GM18507 (cell line): Measurements from ENCODE around the gene TLR9.
"Not testable (repeated sequence)": the region's sequence is repeated elsewhere in the genome, so short reads cannot be mapped to it uniquely, and the experiment has no call there.

Experiments
- DNase-seq: peaks from one replicate; pipeline ENCODE4 v3.0.0; 2011; ENCODE audit warnings: low read depth; ENCODE audit not compliant: insufficient read length; ENCODE audit errors: extremely low spot score
- FAIRE-seq: peaks from 2 replicates; lab custom pipeline; 2011; peaks lifted over from hg19 to GRCh38; lab: Jason Lieb, UNC

Gene TLR9

DNA sequence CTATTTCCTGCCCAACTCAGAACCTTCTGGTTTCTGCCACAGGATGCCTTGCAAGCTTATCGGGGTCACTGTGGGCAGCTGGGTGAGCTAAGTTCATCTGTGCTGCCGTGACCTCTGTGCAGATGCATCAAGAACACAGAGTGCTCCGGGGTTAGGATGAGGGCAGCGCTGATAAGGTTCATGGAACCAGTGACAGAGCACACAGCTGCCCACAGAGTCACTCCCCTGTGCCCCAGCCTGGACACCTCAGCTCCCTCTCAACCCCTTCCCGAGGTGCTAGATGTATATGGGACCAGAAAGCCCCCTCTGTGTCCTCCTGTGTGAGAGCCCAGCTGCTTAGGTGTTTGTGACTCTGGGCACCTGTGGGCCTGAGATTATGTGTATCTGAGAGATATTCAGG is 43.2 kb downstream of the TLR9 start:
- DNase-seq (no peak), FAIRE-seq (no peak)

DNA sequence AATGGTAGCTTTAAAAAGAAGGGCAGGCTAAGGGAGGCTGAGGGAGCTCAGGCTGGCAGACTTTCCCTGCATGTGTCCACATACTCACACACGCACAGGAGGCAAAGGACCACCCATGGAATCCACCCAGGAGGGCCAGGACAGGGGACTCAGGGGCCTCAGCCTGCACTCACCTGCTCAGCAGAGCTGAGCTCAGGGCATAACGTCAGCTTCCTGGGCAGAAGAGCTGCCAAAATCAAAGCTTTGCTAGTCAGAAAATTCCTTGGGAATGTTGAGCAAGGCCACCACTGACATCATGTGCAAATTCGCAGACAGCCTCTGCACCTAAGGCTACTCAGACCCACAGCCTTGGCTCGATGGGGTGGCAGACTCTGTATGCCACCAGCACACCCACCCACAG is 43.9 kb downstream of the TLR9 start:
- FAIRE-seq = no peak
- no peak for DNase-seq

DNA sequence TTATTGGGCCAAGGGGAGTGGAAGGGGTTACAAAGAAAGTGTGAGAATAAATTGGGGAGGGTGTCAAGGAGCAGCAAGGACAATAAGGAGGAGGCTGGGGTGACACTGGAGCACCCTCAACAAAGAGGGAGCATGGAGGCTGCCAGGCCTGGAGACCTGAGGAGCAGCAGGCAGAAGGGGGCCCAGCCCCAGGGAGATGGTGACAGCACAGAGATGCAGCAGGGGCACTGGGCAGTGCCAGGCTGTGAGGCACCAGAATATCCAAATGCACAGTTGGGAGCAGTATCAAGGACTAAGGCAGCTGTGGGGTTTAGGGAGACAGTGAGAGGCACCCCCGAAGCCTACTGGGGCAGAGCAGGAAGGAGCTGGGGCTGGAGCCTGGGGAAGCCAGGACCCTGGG is 46.9 kb downstream of the TLR9 start:
- no peak for FAIRE-seq
- no peak for DNase-seq

DNA sequence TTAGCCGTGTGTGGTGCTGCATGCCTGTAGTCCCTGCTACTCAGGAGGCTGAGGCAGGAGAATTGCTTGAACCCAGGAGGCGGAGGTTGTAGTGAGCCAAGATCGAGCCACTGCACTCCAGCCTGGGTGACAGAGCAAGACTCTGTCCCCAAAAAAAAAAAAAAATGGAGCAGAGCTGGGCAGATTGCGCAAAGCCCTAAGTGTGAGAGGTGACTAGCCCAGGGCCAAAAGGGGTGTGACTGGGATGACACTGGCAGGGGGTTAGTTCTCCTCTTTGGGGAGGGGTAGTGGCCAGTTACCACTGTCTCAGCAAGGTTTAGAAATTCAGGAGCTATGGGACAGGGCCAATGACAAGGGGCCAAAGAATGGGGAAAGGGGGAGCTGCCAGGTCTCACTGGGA is 47.3 kb downstream of the TLR9 start:
- not testable (repeated sequence) for FAIRE-seq, DNase-seq

DNA sequence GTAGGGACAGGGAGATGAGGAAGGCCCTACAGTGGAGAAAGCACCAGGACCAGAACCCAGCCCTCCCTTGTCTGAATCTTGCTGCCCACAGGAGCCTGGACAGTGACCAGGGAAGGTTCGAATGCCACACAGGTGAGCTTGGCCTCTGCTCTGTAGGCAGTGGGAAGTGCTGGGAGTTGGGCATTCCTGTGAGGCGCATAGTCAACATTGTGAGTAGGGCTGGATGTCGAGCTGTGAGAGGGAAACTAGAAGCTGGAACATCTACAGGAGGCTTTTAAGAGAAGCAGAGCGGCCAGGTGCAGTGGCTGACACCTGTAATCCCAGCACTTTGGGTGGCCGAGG is 47.8 kb downstream of the TLR9 start:
- DNase-seq (no peak), FAIRE-seq (no peak)

DNA sequence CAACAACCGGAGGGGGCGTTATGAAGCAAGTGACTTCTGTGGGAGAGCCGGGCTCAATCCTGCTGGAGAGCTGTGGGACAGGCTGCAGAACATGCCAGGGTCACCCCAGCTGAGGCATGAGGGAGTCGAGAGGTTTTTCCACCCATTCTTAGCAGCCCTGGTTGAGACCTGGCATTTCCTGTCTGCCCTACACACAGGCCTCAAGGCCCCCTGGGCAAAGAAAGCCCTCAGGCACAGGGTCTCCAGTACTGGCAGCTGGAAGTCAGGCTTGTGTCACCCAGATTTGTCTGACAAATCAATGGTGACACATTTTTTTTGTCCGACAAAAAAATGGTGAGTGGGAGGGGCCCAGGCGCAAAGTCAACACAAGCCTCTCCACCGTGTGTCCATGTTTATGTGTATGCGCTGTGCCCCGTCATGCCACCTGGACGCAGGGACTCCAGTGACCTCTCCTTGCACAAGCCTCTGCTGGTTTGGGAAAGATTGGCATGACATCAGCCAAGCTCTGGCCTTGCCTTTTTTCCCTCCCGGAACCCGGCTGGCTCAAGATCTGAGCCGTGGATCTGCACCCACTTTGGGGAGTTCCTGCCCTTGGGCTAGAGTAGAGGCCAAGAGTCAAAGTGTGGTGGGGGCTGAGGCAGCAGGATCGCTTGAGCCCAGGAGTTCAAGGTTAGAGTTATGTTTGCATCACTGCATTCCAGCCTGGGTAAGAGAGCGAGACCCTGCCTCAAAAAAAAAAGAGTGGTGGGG is 48.3 kb downstream of the TLR9 start:
- DNase-seq (no peak), FAIRE-seq (no peak)

DNA sequence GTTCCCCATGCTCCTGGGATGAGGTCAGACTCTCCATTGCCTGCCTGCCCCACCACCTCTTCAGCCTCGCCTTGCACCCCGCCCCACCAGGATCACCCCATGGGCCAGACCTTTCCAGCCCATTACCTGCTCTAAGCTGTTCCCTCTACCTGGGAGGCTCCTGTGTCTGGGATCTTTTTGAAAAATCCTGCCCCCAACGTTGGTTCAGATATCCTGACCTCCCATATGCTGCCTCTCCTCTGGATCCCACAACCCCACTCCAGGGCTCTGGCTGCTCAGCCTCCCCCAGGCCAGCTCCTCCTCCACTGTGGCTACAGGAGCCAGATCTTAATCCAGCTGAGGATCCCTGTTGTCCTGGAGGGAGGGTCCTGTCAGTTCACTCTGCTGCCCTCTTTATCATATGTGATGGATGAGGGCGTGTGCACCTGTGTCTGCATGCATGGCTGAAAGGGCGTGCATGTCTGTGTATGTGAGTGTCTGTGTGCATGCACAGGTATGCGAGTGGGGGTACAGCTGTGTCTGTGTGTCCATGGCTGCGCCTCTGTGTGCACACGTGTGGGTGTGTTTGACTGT is 49.2 kb downstream of the TLR9 start:
- no peak for DNase-seq
- no peak for FAIRE-seq

DNA sequence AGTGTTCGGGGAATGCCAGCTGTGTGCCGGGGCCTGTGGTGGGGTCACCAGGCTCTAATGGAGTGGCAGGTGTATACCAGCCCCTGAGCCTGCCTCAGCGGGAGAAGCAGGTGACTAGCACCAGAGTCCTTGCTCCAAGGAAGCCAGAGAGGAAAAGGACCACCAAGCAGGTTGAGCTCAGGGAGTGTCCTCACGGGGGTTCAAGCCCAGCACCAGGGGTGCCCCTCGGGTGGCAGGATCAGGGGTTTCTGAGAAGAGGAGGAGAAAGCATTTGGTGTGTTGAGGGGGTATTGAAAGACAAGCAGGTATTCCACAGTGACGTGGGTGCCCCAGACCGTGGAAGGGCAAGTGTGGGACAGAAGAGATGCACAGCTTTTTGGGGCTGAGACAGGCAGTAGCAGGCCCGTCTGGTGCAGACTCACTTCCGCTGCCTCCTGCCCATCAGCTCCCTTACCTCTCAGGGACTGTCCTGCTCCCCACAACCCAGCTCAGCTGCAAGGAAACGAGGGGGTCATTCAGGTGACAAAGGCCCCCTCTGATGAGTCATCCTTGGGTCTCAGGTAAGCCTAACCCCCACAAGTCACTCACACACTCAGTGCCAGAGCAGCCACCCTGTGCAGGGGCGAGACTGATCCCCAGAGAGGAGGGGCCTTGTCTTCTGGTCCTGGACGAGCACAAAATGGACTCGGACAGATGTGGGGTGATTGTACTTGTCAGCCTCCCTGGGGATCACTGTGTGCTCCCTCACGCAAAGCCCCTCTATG is 49.8 kb downstream of the TLR9 start:
- no peak for FAIRE-seq
- no peak for DNase-seq

DNA sequence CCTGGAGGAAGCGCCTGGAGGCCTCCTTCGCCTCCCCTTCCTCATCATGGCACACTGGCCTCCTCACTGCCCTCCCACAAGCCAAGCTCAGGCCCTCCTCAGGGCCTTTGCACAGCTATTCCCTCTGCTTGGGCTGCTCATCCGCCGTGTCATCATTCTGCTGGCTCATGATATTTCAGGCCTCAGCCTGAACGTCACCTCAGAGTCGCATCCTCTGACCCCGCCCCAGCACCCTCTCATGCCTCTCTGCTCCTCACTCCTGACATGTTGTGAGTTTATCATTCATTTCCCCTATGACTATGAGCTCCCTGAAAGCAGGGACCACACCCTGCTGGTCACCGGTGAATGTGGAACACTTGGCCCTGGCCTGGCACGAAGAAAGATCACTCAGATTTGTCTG is 50.5 kb downstream of the TLR9 start:
- FAIRE-seq (no peak), DNase-seq (no peak)

DNA sequence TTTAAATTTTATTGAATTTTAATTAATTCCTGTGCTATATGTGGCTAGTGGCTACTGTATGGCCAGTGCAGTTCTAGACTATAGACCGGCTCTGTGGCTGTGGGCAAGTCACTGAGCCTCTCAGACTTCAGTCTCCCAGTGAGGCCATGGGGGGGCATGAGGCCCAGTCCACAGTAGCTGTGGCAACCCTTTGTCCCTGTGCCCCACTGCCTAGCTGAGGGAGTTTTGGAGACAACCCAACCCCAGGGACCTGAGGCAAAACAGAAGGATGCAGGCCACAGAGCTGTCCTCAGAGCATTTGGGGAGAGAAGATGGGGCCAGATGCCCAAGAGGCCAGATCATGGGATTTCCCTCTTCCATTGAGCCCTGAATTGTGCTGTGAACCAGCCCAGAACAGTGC is 52.3 kb downstream of the TLR9 start:
- no peak for FAIRE-seq
- DNase-seq = no peak

DNA sequence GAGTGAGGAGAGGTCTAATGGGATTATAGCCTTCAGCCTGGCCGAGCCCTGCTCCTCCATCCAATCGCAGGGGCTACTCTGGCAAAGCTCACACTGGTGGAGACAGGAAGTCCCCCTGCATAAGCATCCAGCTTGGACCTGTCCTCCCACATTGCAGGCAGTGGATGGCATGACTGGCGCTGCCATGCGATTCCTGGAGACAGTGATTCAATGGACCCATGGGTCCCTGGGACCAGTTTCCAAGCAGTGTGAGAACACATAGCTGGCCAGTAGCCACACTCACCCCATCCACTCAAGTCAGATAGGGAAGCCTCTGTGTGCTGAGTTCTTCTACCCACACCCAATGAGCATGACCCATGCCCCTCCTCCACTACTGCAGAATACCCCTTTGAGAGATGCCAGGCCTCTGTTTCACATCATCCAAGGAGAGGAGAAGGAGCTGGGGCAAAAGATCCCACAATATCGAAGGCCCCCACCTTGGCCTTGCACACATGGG is 53.1 kb downstream of the TLR9 start:
- DNase-seq (no peak), FAIRE-seq (no peak)

DNA sequence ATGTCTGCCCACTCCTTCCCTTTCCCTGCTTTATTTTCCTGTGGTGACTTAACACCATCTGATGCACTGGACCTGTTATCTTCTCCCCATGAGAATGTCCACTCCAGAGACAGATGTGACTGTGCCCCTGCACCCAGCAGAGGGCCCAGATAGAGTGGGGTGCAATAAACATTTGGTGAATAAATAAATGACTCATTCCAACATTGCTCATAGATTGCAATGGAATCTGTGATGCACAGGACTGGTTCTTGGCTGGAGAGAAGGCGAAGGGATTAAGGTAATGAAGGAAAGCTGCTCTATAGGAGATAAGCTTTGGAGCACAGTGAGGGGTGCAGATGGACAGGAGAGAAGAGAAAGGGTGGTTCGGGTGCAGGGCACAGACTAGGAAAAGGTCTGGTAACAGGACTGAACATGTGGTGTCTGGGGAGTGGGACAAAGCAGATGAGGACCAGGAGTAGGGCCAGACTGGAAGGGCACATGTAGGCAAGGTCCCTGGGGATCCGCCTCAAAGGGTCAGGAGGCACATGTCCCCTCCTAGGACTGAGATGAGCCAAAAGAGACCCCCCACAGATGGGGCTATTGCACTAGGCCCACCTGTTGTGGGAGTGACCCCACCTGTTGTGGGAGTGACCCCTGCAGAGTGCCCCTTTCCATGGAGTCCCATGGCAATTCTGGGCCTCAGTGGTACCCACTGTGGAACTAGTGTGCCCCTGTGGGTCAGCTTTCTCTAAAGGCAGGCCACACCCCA is 53.8 kb downstream of the TLR9 start:
- FAIRE-seq = no peak
- no peak for DNase-seq
